IMR-90 (cell line): ENCODE measurements around the gene JAGN1. TPM values are rescaled to one million over a fixed set of nuclear protein-coding genes. Genes with fewer than 3 reads are reported as not detected.

Source experiments
- ATAC-seq: fragments of 200-7000 bp; cut with Tn5 transposase; 2 replicates; pipeline ENCODE4 v1.9.1; 2020; ENCODE audit warnings: low read depth, mild to moderate bottlenecking, moderate library complexity
- BruUV-seq: library from RNA; stranded (reverse); fragments of 400-500 nt; replicated peaks from 2 replicates; lab custom pipeline; 2021; lab: Mats Ljungman, UMichigan
- CTCF ChIA-PET: fragments of 300-600 bp; formaldehyde crosslinking; extraction: SDS; loops from one replicate; lab custom pipeline; 2021; ENCODE audit warnings: antibody characterized with exemption; lab: Yijun Ruan, JAX
- POLR2A ChIA-PET: fragments of 300-600 bp; sonication (Branson Sonifier 250); formaldehyde crosslinking; loops from one replicate; lab custom pipeline; 2022; ENCODE audit warnings: antibody characterized with exemption; ENCODE audit not compliant: unreplicated experiment; lab: Charles Lee
- DNase-seq: peaks from one replicate; pipeline ENCODE4 v3.0.0; 2013
- H2AFZ ChIP-seq: replicated peaks from 2 replicates; pipeline ENCODE3; 2013; ENCODE audit warnings: low read length, mild to moderate bottlenecking; ENCODE audit not compliant: poor library complexity
- H2AK5ac ChIP-seq: 2 replicates; pipeline ENCODE4 v1.6.1; 2013; ENCODE audit warnings: low read depth, low read length, inconsistent platforms
- H2AK9ac ChIP-seq: replicated peaks from 2 replicates; pipeline ENCODE3; 2013; ENCODE audit warnings: mild to moderate bottlenecking, low read depth, low read length, moderate library complexity; ENCODE audit not compliant: poor library complexity
- H2BK120ac ChIP-seq: 2 replicates; pipeline ENCODE4 v1.6.1; 2013; ENCODE audit warnings: low read depth, low read length, inconsistent platforms
- H2BK15ac ChIP-seq: 3 replicates; pipeline ENCODE4 v1.6.1; 2013; ENCODE audit warnings: low read depth, low read length, inconsistent platforms
- H2BK20ac ChIP-seq: 2 replicates; pipeline ENCODE4 v1.6.1; 2013; ENCODE audit warnings: low read depth, mild to moderate bottlenecking, inconsistent platforms, low read length, moderate library complexity
- H2BK5ac ChIP-seq: 2 replicates; pipeline ENCODE4 v1.6.1; 2013; ENCODE audit warnings: mild to moderate bottlenecking, low read depth, low read length, inconsistent platforms; ENCODE audit not compliant: poor library complexity, severe bottlenecking
- H3K14ac ChIP-seq: replicated peaks from 2 replicates; pipeline ENCODE4 v1.6.1; 2013; ENCODE audit warnings: low read depth, low read length, inconsistent platforms
- H3K18ac ChIP-seq: 2 replicates; pipeline ENCODE4 v1.6.1; 2013; ENCODE audit warnings: low read depth, low read length, control low read depth
- H3K23ac ChIP-seq: 2 replicates; pipeline ENCODE4 v1.6.1; 2013; ENCODE audit warnings: low read depth, low read length, inconsistent platforms
- H3K27ac ChIP-seq: 2 replicates; pipeline ENCODE4 v1.5.1; 2013; ENCODE audit warnings: mild to moderate bottlenecking, control low read depth, low read length; ENCODE audit not compliant: insufficient read depth
- H3K27me3 ChIP-seq: 2 replicates; pipeline ENCODE4 v1.6.1; 2013; ENCODE audit warnings: low read length; ENCODE audit not compliant: control insufficient read depth, insufficient read depth
- H3K36me3 ChIP-seq: 2 replicates; pipeline ENCODE4 v1.6.1; 2013; ENCODE audit warnings: low read length, mixed read lengths; ENCODE audit not compliant: control insufficient read depth, insufficient read depth
- H3K4ac ChIP-seq: 2 replicates; pipeline ENCODE4 v1.6.1; 2013; ENCODE audit warnings: low read depth, low read length, inconsistent platforms
- H3K4me1 ChIP-seq: 2 replicates; pipeline ENCODE4 v1.6.1; 2013; ENCODE audit warnings: low read length, mixed read lengths; ENCODE audit not compliant: control insufficient read depth, insufficient read depth
- H3K4me2 ChIP-seq: 2 replicates; pipeline ENCODE4 v1.6.1; 2013; ENCODE audit warnings: low read depth, mild to moderate bottlenecking, control low read depth, low read length, moderate library complexity
- H3K4me3 ChIP-seq: 2 replicates; pipeline ENCODE4 v1.5.1; 2013; ENCODE audit warnings: low read depth, mild to moderate bottlenecking, control low read depth, low read length, moderate library complexity; ENCODE audit not compliant: insufficient read depth
- H3K56ac ChIP-seq: 2 replicates; pipeline ENCODE4 v1.6.1; 2013; ENCODE audit warnings: low read length, inconsistent platforms; ENCODE audit not compliant: insufficient read depth; ENCODE audit errors: extremely low read depth
- H3K79me1 ChIP-seq, 2 experiments: 2 replicates each; pipeline ENCODE4 v1.6.1; 2013; ENCODE audit warnings: low read length in 2 of 2, inconsistent platforms in 1 of 2, low read depth in 1 of 2
- H3K9ac ChIP-seq: 2 replicates; pipeline ENCODE4 v1.6.1; 2013; ENCODE audit warnings: low read depth, low read length, control low read depth
- H3K9me1 ChIP-seq: 2 replicates; pipeline ENCODE4 v1.6.1; 2013; ENCODE audit warnings: low read length, inconsistent platforms; ENCODE audit not compliant: insufficient read depth
- H3K9me3 ChIP-seq: 2 replicates; pipeline ENCODE4 v1.6.1; 2013; ENCODE audit warnings: low read length; ENCODE audit not compliant: control insufficient read depth, insufficient read depth
- H4K20me1 ChIP-seq: 2 replicates; pipeline ENCODE4 v1.6.1; 2013; ENCODE audit warnings: low read length, inconsistent platforms; ENCODE audit not compliant: insufficient read depth
- H4K5ac ChIP-seq: 2 replicates; pipeline ENCODE4 v1.6.1; 2013; ENCODE audit warnings: mild to moderate bottlenecking, low read depth, low read length, control low read depth
- H4K8ac ChIP-seq, 2 experiments: 2 replicates each; pipeline ENCODE4 v1.6.1; 2013; ENCODE audit warnings: low read depth in 2 of 2, low read length in 2 of 2, control low read depth in 1 of 2, inconsistent platforms in 1 of 2
- H4K91ac ChIP-seq: 2 replicates; pipeline ENCODE4 v1.6.1; 2013; ENCODE audit warnings: low read depth, low read length, inconsistent platforms; ENCODE audit not compliant: insufficient read depth
- BHLHE40 ChIP-seq: fragments of 150-350 bp; IDR thresholded peaks from 2 replicates; pipeline ENCODE4 v1.6.1; 2016; ENCODE audit warnings: mild to moderate bottlenecking, low read depth, low read length
- CEBPB ChIP-seq: IDR thresholded peaks from 2 replicates; pipeline ENCODE4 v1.6.1; 2012; ENCODE audit warnings: low read depth, low read length, improper control_type of control experiment
- CHD1 ChIP-seq: IDR thresholded peaks from 2 replicates; pipeline ENCODE4 v1.6.1; 2012; ENCODE audit warnings: low read depth, low read length, improper control_type of control experiment
- ELK1 ChIP-seq: fragments of 150-350 bp; IDR thresholded peaks from 2 replicates; pipeline ENCODE4 v1.6.1; 2016; ENCODE audit warnings: low read depth, mild to moderate bottlenecking, low read length, moderate library complexity, borderline replicate concordance
- FOS ChIP-seq: fragments of 150-350 bp; IDR thresholded peaks from 2 replicates; pipeline ENCODE4 v1.6.1; 2016; ENCODE audit warnings: low read depth, low read length
- MAFK ChIP-seq: IDR thresholded peaks from 2 replicates; pipeline ENCODE4 v1.6.1; 2012; ENCODE audit warnings: low read depth, low read length, improper control_type of control experiment
- MAZ ChIP-seq: IDR thresholded peaks from 2 replicates; pipeline ENCODE4 v1.6.1; 2012; ENCODE audit warnings: low read depth, mild to moderate bottlenecking, low read length, improper control_type of control experiment, moderate library complexity, borderline replicate concordance
- MXI1 ChIP-seq: IDR thresholded peaks from 2 replicates; pipeline ENCODE4 v1.6.1; 2012; ENCODE audit warnings: low read depth, mild to moderate bottlenecking, low read length, moderate library complexity, borderline replicate concordance
- NFE2L2 ChIP-seq: fragments of 150-350 bp; IDR thresholded peaks from 2 replicates; pipeline ENCODE4 v1.6.1; 2016; ENCODE audit warnings: low read depth, mild to moderate bottlenecking, low read length
- POLR2A ChIP-seq: IDR thresholded peaks from 2 replicates; pipeline ENCODE4 v1.6.1; 2012; ENCODE audit warnings: mild to moderate bottlenecking, low read depth, low read length
- RAD21 ChIP-seq: IDR thresholded peaks from 2 replicates; pipeline ENCODE4 v1.6.1; 2012; ENCODE audit warnings: low read length, improper control_type of control experiment
- RCOR1 ChIP-seq: IDR thresholded peaks from 2 replicates; pipeline ENCODE4 v1.6.1; 2012; ENCODE audit warnings: mild to moderate bottlenecking, low read length, improper control_type of control experiment; ENCODE audit not compliant: insufficient replicate concordance
- RFX5 ChIP-seq: IDR thresholded peaks from 2 replicates; pipeline ENCODE4 v1.8.0; 2012; ENCODE audit warnings: low read depth, mild to moderate bottlenecking, low read length, moderate library complexity
- SMC3 ChIP-seq: fragments of 150-350 bp; IDR thresholded peaks from 2 replicates; pipeline ENCODE4 v1.6.1; 2016; ENCODE audit warnings: low read depth, mild to moderate bottlenecking, antibody characterized with exemption, low read length, moderate library complexity
- USF2 ChIP-seq: fragments of 150-350 bp; IDR thresholded peaks from 2 replicates; pipeline ENCODE4 v1.6.1; 2017; ENCODE audit warnings: mild to moderate bottlenecking, antibody characterized with exemption, low read length, low read depth
- WGBS, 2 experiments: methylation state at CpG; one replicate each; pipeline versions ENCODE4 v1.1.5 to v1.1.7; 2013; ENCODE audit warnings: missing lambda C conversion rate in 2 of 2; ENCODE audit not compliant: insufficient read length in 1 of 2; ENCODE audit errors: extremely low coverage in 2 of 2; 5-methylcytosine and 5-hydroxymethylcytosine counted together
- dilution Hi-C: fragments of 300-500 bp; cut with HindIII; formaldehyde crosslinking; loops from one replicate; pipeline ENCODE4 v1.14.3; 2018; ENCODE audit warnings: low sequenced_read_pairs; ENCODE audit not compliant: unreplicated experiment
- in situ Hi-C: fragments of 300-500 bp; cut with MboI; formaldehyde crosslinking; loops from 3 replicates; pipeline ENCODE4 v1.14.3; 2019; ENCODE audit warnings: low sequenced_read_pairs, inconsistent platforms, mixed read lengths
- intact Hi-C: fragments of 100-400 bp; cut with micrococcal nuclease; formaldehyde crosslinking; loops from 2 replicates; pipeline ENCODE4 v1.10.0; 2022
- polyA plus RNA-seq, 3 experiments: library from polyadenylated mRNA; depleted of rRNA; stranded (reverse); fragments of >200 nt; gene quantifications; 2 replicates each; pipeline ENCODE4 v1.2.3, GENCODE V29; 2012; ENCODE audit warnings: low replicate concordance in 1 of 3
- total RNA-seq: library from RNA; depleted of rRNA; stranded (reverse); fragments of >200 nt; gene quantifications from 2 replicates; pipeline ENCODE4 v1.2.3, GENCODE V29; 2012
- TF ChIP-seq, protein P1 (sequence below): conservative IDR thresholded peaks from 2 replicates; pipeline ENCODE4 v1.5.1; 2012; ENCODE audit warnings: mild to moderate bottlenecking, low read depth, low read length, improper control_type of control experiment

The JAGN1 gene
- total and polyA plus RNA-seq, 2 of the 4 experiments (the other 2 are of a cell fraction), result 32.7 to 39.3 TPM

- Histone ChIP-seq H4K8ac (no peak overlapping the region), H3K36me3 (peaks cover 8% of the 10 kb centered on the region), H3K56ac (no peak overlapping the region), H2BK120ac (no peak overlapping the region), H2BK20ac (no peak overlapping the region), H4K91ac (no peak overlapping the region), H2AK9ac (no peak overlapping the region), H3K4ac (no peak overlapping the region), H3K4me2 (no peak overlapping the region), H2AK5ac (no peak overlapping the region), H3K9me1 (peaks cover 9% of the 10 kb centered on the region; the same call in 1 of the 2 replicates), H2BK5ac (no peak overlapping the region), H3K4me3 (no peak overlapping the region), H4K20me1 (no peaks in the 10 kb centered on the region; the same call in 1 of the 2 replicates), H3K9ac (no peak overlapping the region), H3K9me3 (no peaks in the 10 kb centered on the region), H3K27me3 (no peaks in the 10 kb centered on the region), H2BK15ac (no peak overlapping the region), H3K23ac (no peak overlapping the region), H4K5ac (no peak overlapping the region), H3K27ac (no peak overlapping the region), H3K79me1 (peaks cover 6 to 16% of the 10 kb centered on the region in 2 experiments; a peak in 3 of 4 replicates), H2AFZ (no peak overlapping the region), H3K18ac (no peak overlapping the region), H3K14ac (no peak overlapping the region), H3K4me1 (peaks cover 7% of the 10 kb centered on the region)
- dilution Hi-C loops (no loop called here), intact Hi-C loops (no loop called here), in situ Hi-C loops (no loop called here)
- no CpG with 5 or more reads among the region's 2 CpGs for WGBS, 2 experiments
- BruUV-seq, result no TSS peak
- CTCF ChIA-PET, result no interaction called here
- POLR2A ChIA-PET, result no interaction called here
- TF ChIP-seq MAFK (no peak), MXI1 (no peak), RFX5 (no peak), BHLHE40 (no peak), MAZ (no peak), POLR2A (no peak), FOS (no peak), USF2 (no peak), SMC3 (no peak), ELK1 (no peak), CEBPB (no peak), RCOR1 (no peak), RAD21 (no peak), NFE2L2 (no peak), CHD1 (no peak)
- TF ChIP-seq, protein P1, sequence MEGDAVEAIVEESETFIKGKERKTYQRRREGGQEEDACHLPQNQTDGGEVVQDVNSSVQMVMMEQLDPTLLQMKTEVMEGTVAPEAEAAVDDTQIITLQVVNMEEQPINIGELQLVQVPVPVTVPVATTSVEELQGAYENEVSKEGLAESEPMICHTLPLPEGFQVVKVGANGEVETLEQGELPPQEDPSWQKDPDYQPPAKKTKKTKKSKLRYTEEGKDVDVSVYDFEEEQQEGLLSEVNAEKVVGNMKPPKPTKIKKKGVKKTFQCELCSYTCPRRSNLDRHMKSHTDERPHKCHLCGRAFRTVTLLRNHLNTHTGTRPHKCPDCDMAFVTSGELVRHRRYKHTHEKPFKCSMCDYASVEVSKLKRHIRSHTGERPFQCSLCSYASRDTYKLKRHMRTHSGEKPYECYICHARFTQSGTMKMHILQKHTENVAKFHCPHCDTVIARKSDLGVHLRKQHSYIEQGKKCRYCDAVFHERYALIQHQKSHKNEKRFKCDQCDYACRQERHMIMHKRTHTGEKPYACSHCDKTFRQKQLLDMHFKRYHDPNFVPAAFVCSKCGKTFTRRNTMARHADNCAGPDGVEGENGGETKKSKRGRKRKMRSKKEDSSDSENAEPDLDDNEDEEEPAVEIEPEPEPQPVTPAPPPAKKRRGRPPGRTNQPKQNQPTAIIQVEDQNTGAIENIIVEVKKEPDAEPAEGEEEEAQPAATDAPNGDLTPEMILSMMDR, result no peak
- DNase-seq, result no peak
- ATAC-seq, result no peak
Measured at GRCh38 chr3:9938966-9939365, 48.6 kb downstream of the JAGN1 start.
